HG03064 (cell line): ENCODE measurements around the gene RSF1.
"Not testable (repeated sequence)": the region's sequence is repeated elsewhere in the genome, so short reads cannot be mapped to it uniquely, and the experiment has no call there.

Source experiments
- ATAC-seq: cut with Tn5 transposase; IDR thresholded peaks from one replicate; pipeline ENCODE4 v1.9.1; 2021; ENCODE audit warnings: low read depth; ENCODE audit not compliant: unreplicated experiment

Gene RSF1

GRCh38 chr11:77637345-77638165 lies 183.0 kb downstream of the RSF1 start, which contains the start of gene CLNS1A:
TSS of gene CLNS1A (minus strand) at chr11:77637794. CDS start at chr11:77637714, 80 bp downstream.
- peak; percentile 95 for ATAC-seq

GRCh38 chr11:77636731-77637344 lies 183.7 kb downstream of the RSF1 start:
- ATAC-seq = no peak

GRCh38 chr11:77633926-77634325 lies 186.6 kb downstream of the RSF1 start:
- not testable (repeated sequence) for ATAC-seq

GRCh38 chr11:77630157-77630710 lies 190.3 kb downstream of the RSF1 start:
- ATAC-seq = no peak

GRCh38 chr11:77619576-77620198 lies 200.8 kb downstream of the RSF1 start:
- ATAC-seq = no peak

- ATAC-seq = no peak
Measured at GRCh38 chr11:77617892-77618291, 202.6 kb downstream of the RSF1 start.

- ATAC-seq = no peak
Measured at GRCh38 chr11:77611921-77612320, 208.6 kb downstream of the RSF1 start.
